HG02840 (cell line): ENCODE results near the gene KCNMB1.

Experiments
- ATAC-seq: cut with Tn5 transposase; IDR thresholded peaks from one replicate; pipeline ENCODE4 v1.9.1; 2021; ENCODE audit warnings: mild to moderate bottlenecking, moderate library complexity, moderate number of reproducible peaks; ENCODE audit not compliant: unreplicated experiment, low FRiP score

KCNMB1 gene

DNA sequence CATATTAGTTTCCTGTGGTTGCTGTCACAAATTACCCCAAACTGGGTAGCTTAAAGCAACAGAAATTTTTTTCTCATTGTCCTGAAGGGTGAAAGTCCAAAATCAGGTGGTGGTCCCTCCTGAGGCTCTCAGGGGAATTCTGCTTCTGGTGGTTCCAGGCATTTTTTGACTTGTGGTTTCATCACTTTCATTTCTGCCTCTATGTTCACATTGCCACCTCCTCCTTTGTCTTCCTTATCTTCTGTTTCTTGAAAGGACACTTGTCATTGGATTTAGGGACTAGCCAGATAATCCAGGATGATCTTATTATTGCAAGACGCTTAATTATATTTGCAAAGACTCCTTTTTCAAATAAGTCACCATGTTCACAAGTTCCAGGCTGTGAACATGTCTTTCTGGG is 43.2 kb downstream of the KCNMB1 start:
- no peak for ATAC-seq

DNA sequence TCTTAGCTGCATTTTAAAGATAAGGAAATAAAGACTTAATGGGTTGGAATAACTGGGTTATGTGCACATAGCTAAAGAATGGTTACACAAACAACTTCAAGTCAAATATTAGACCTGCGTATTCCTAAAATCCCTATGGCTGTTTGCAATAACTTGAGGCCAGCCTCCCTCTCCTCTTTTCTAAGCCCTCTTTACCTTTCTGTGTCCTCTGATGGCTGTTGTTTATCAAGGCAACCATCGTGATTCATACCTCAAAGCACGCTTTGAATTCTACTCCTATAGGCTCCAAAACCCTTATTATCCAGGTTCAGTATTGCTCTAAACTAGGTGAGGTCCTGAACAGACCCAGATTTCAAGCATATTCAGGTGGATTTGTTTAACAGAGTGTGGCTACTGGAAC is 46.0 kb downstream of the KCNMB1 start:
- ATAC-seq, result no peak

DNA sequence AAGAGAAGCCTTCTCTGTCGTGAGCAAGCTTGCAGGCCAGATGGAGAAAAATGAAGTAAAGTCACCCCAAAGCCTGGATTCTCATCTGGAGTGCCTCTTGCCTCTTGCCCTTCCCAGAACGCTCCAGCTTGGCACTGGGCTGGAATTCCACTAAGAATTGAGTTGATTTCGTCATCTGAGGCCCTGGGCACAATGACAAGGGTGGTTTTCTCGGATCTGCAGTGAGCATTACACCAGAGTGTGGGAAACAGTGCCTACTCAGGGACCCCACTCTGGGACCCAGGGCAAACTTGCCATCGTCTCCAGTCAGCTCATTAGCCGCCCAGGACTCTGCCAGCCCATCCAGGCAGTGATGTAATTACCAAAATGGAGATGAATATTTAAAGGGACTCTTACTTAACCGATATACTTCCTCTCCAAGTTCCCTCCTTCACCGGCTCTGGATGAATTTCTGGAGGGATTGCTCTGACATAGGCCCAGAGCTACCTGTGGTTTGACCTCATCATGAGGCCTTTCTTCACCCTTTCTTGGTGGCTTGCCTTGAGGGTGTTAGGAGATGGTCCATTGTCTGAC is 46.9 kb downstream of the KCNMB1 start:
- no peak for ATAC-seq

DNA sequence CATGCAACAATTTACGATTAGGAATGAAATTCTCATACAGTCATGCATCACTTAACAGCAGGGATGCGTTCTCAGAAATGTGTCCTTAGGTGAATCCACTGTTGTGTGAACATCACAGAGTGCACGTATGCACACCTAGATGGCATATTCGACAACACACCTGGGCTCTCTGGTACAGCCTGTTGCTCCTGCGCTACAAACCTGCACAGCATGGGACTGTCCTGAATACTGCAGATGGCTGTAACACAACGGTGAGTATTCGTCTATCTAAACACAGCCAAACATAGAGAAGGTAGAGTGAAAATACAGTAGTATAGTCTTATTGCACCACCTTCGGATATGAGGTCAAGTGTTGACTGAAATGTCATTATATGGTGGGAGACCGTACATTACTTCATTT is 47.6 kb downstream of the KCNMB1 start:
- ATAC-seq, result no peak

- ATAC-seq, result no peak
Observed at GRCh38 chr5:170339780-170340167, 49.4 kb downstream of the KCNMB1 start.

DNA sequence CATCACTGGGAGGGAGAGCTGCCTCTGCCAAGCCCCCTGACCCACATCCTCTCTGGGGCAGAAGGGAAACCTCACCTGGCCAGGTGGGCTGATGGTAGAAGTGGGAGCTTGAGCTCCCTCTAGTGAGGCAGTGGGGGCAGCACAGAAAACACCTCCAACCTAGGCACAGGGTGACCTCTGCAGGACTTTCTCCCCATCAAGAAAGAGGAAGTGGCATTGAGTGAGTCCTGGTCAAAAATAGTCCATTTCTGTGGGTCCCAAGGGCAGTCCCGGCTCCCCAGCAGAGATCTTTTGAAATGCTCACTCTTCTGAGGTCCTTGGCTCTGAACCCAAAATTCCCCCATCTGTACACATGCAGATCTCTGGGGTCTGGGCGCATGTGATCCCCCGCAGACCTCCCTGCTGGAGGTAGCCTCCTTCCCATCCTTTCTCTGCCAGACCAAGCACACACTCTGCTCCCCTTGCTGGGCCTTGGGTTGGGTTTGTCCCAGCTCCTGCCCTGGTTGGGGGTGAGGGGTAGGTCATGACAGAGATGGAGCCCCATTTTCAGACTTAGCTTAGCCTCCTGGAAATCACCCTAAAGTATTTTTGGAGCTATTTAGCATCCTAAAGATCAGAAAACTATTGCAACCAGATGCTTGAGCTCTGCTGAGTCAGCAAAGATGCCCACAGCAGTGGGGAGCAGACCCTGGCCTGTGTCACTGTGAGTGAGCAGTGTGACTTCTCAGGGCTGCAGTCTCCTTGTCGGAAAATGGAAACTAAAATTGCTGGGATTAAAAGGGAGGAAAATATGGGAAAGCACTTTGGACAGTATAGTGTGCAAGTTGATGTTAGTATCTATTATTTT is 50.0 kb downstream of the KCNMB1 start:
- ATAC-seq, result peak; percentile 60

DNA sequence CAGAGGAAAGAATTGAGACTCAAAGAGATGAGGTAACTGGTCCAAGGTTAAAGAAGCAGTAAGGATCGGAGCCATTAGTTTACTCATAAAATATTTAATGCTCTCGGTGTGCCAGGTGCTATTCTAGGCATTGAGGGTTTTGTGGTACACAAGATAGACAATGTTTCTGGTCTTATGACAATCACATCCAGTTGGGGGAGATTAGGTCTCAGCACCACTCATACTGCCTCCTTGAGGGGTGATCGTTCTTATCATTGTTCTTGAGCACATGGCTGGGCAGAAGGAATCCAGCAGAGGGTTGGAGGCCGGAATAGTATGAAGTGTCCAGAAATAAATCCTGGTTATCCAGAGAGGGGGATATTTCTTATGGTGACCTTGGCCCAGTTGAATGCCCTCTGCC is 50.9 kb downstream of the KCNMB1 start:
- no peak for ATAC-seq

- no peak for ATAC-seq
Observed at GRCh38 chr5:170337045-170337733, 52.0 kb downstream of the KCNMB1 start.

DNA sequence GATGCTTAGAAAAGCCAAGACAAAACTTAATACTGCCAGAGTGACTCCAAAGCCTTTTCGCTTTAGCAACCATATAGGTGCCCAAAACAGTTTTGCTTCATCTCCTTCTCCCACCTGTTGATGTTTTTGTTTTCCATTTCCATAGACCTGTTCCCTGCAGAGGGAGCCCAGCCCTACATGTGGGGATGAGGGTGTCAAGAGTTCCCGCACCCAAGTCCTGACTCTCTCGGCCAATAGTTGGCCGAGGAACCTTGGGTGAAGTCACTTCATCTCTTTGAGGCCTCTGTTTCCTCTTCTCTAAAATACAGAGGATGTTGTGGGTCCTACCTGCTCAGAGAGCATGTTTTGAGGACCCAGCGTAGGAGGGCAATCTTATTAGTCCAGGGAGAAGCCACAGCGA is 53.1 kb downstream of the KCNMB1 start:
- ATAC-seq, result no peak

- ATAC-seq, result no peak
Observed at GRCh38 chr5:170334626-170335025, 54.5 kb downstream of the KCNMB1 start.

DNA sequence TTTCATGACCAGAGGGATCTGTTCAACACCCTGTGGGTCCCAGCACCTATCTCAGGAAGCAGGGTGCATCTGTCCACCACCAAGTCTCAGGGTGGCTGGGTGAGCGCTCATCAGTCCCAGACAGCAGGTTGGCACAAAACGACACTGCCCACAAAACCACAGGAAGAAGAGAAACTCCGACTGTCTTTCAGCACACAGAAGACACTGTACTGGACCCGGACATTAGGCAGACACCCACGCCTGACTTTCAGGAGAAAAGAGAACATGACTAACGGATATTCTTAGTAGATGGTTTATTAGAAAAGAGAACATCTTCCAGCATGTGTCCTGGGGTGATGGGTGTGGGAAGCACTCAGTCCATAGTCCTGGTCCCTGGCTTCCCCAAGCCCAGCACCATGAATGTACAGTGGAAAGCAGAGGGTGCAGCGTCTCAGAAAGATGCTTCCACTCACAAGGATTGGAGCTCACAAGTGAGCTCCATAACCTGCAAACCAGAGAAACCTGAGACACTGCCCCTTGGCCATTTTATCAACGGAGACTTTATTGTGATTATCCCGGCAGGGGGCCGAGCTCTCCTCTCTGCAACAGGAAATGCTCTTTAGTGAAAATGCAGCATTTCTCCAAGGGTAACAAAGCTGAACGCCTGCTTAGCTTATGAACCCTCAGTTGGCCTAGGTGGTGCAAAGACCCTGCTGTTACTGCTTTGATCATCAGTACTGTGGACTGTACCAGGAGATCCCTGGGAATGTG is 55.8 kb downstream of the KCNMB1 start:
- ATAC-seq, result no peak

- ATAC-seq, result no peak
Observed at GRCh38 chr5:170332058-170332457, 57.1 kb downstream of the KCNMB1 start.

- no peak for ATAC-seq
Observed at GRCh38 chr5:170330568-170331054, 58.6 kb downstream of the KCNMB1 start.

GRCh38 chr5:170329524-170329923 is 59.6 kb downstream of the KCNMB1 start:
- ATAC-seq, result no peak

DNA sequence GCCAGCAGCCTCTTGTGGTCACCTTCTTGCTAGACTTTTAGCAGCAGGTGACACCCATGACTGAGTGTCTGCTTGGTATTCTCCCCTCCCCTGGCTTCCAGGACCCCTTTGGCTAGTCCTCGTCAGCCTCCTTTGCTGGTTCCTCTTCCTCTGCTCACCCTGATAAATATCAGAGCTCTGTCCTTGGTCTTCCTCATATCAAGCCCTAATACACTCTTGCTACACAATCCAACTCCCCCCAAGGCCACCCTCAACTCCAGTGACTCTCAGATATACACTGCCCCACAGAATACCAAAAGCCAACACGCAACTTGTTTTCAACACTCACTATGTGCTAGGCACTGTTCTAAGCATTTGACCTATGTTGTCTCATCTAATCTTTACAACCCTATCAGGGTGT is 61.3 kb downstream of the KCNMB1 start:
- ATAC-seq, result no peak

DNA sequence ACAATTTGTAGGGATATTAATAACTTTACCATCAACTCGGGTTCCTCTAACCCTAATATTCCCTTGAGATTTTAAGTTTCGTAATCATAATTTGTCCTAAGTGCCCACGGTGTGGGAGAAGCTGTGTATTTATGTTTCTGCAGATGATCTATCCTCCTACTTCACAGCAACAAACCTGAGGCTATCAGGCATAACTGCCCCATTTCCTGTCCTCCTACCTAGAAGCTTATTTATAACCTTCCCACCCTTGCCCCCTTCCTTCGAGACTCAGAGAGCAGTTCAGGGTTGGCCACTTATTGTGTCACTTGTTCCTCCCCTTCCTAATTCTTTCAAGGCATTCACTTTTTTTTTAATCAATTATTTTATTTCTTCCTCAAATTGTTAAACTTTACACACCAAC is 62.0 kb downstream of the KCNMB1 start:
- ATAC-seq, result no peak
